Measurements from ENCODE around the gene TXNL4B. TPM values are rescaled to one million over a fixed set of nuclear protein-coding genes. Genes with fewer than 3 reads are reported as not detected.

Gene TXNL4B
- 10 to 100 TPM in 3 of 4 donors, 1 to 10 TPM in 1; 8.1 to 16.9 (median 15.1) TPM for total RNA-seq

- ATAC-seq (ENCODE audit: low FRiP score), result peak; percentile 99
- TF ChIP-seq CTCF (IDR thresholded peaks at IDR 0.05), result no peak
- DNase-seq (ENCODE audit: low spot score), result peak; percentile 78
These were observed at the start of gene TXNL4B, which contains the start of gene DHX38 for GRCh38 chr16:72093448-72094265. TSS of gene TXNL4B (minus strand) at chr16:72093620. CDS start at chr16:72090749, 2,871 bp downstream. TSS of gene DHX38 (plus strand) at chr16:72093847. CDS start at chr16:72096158, 2,311 bp downstream.

GRCh38 chr16:72142476-72142875, 49.1 kb upstream of the TXNL4B start:
- no peak for TF ChIP-seq CTCF (IDR thresholded peaks at IDR 0.05)
- no peak for DNase-seq (ENCODE audit: low spot score)
- no peak for ATAC-seq (ENCODE audit: low FRiP score)

- TF ChIP-seq CTCF (IDR thresholded peaks at IDR 0.05), result no peak
- DNase-seq (ENCODE audit: low spot score), result no peak
- ATAC-seq (ENCODE audit: low FRiP score), result no peak
These were observed 46.5 kb upstream of the TXNL4B start for GRCh38 chr16:72139908-72140307.

GRCh38 chr16:72138064-72138572, 44.7 kb upstream of the TXNL4B start:
- TF ChIP-seq CTCF (IDR thresholded peaks at IDR 0.05), result no peak
- no peak for ATAC-seq (ENCODE audit: low FRiP score)
- no peak for DNase-seq (ENCODE audit: low spot score)

- DNase-seq (ENCODE audit: low spot score), result no peak
- no peak for TF ChIP-seq CTCF (IDR thresholded peaks at IDR 0.05)
- ATAC-seq (ENCODE audit: low FRiP score), result no peak
These were observed 44.1 kb upstream of the TXNL4B start for GRCh38 chr16:72137380-72138063.

GRCh38 chr16:72134507-72134906, 41.1 kb upstream of the TXNL4B start:
- ATAC-seq (ENCODE audit: low FRiP score) (no peak), DNase-seq (ENCODE audit: low spot score) (no peak)
- TF ChIP-seq CTCF (IDR thresholded peaks at IDR 0.05), result no peak

Data from omental fat pad (tissue), 4 donors.